ENCODE results near the gene ERP27.

GRCh38 chr12:14878488-14878887 lies 59.8 kb downstream of the ERP27 start:
- TF ChIP-seq CTCF (conservative IDR thresholded peaks at IDR 0.05) (no peak), ZFX (IDR thresholded peaks at IDR 0.05) (no peak)
